K562 (cell line): ENCODE data around the gene DNAH8. TPM values are rescaled to one million over a fixed set of nuclear protein-coding genes. Genes with fewer than 3 reads are reported as not detected.

Experiments
- BRF1 ChIP-seq: IDR thresholded peaks from 3 replicates; pipeline ENCODE4 v1.6.1; 2011; ENCODE audit warnings: borderline replicate concordance, mild to moderate bottlenecking; ENCODE audit not compliant: insufficient read length; ENCODE audit errors: extremely low read depth
- ETS1 ChIP-seq: conservative IDR thresholded peaks from 2 replicates; pipeline ENCODE4 v1.6.1; 2011; ENCODE audit warnings: low read depth, mild to moderate bottlenecking, low read length; ENCODE audit not compliant: control insufficient read depth
- ETS2 ChIP-seq: IDR thresholded peaks from 2 replicates; pipeline ENCODE4 v1.6.1; 2016; ENCODE audit warnings: borderline replicate concordance, missing genetic modification characterization, mild to moderate bottlenecking, moderate library complexity, missing compliant biosample characterization; ENCODE audit not compliant: poor library complexity, severe bottlenecking
- FOXJ3 ChIP-seq: sonication (generic); formaldehyde crosslinking; IDR thresholded peaks from 2 replicates; pipeline ENCODE4 v1.4.0; 2020; ENCODE audit warnings: mild to moderate bottlenecking, missing genetic modification reagents
- HDAC3 ChIP-seq: fragments of 450-650 bp; IDR thresholded peaks from 2 replicates; pipeline ENCODE4 v1.6.1; 2018; ENCODE audit warnings: borderline replicate concordance, mild to moderate bottlenecking, moderate library complexity; ENCODE audit not compliant: partially characterized antibody
- HMG20A ChIP-seq: fragments of 450-650 bp; formaldehyde crosslinking; conservative IDR thresholded peaks from 2 replicates; pipeline ENCODE4 v1.4.0; 2020; ENCODE audit warnings: mild to moderate bottlenecking, mixed read lengths
- HSF4 ChIP-seq: fragments of 250-450 bp; sonication (Bioruptor Pico); IDR thresholded peaks from 2 replicates; pipeline ENCODE4 v2.1.2; 2022; ENCODE audit warnings: mild to moderate bottlenecking, moderate library complexity, borderline replicate concordance
- KDM1A ChIP-seq, 2 experiments: fragments of 450-650 bp; IDR thresholded peaks; 2 replicates each; pipeline ENCODE4 v1.6.1; 2016; ENCODE audit warnings: mild to moderate bottlenecking in 2 of 2
- KLF16 ChIP-seq: IDR thresholded peaks from 2 replicates; pipeline ENCODE4 v1.6.1; 2016; ENCODE audit warnings: antibody characterized with exemption
- MAZ ChIP-seq, 2 experiments: fragments of 450-650 bp in 1 of 2; sonication (generic) in 1 of 2; formaldehyde crosslinking; IDR thresholded peaks in 1 of 2; conservative IDR thresholded peaks in 1 of 2; 2 replicates each; pipeline versions ENCODE4 v1.4.0 to v1.5.0; 2020; ENCODE audit warnings: mild to moderate bottlenecking in 1 of 2, missing genetic modification reagents in 1 of 2
- MCM2 ChIP-seq: fragments of 450-650 bp; IDR thresholded peaks from 2 replicates; pipeline ENCODE4 v1.6.1; 2017; ENCODE audit warnings: low read depth, mild to moderate bottlenecking
- MYC ChIP-seq, 2 experiments: fragments of 250-450 bp in 1 of 2; sonication (Bioruptor Pico) in 1 of 2; IDR thresholded peaks; 2 replicates each; pipeline versions ENCODE4 v1.5.1 to v1.6.1; 2012 to 2021; ENCODE audit warnings: low read depth in 2 of 2, borderline replicate concordance in 1 of 2, improper control_type of control experiment in 1 of 2, low read length in 1 of 2, mild to moderate bottlenecking in 1 of 2, moderate library complexity in 1 of 2
- MYNN ChIP-seq, 2 experiments: sonication (generic); formaldehyde crosslinking in 1 of 2; IDR thresholded peaks; 2 replicates each; pipeline versions ENCODE4 v1.5.0 to v1.6.1; 2016 to 2020; ENCODE audit warnings: antibody characterized with exemption in 1 of 2, missing genetic modification reagents in 1 of 2
- PYGO2 ChIP-seq: fragments of 450-650 bp; IDR thresholded peaks from 2 replicates; pipeline ENCODE4 v1.6.1; 2016; ENCODE audit warnings: mild to moderate bottlenecking, missing genetic modification characterization, moderate library complexity, missing compliant biosample characterization
- RCOR1 ChIP-seq, 2 experiments: IDR thresholded peaks; 2 replicates each; pipeline ENCODE4 v1.6.1; 2012; ENCODE audit warnings: low read depth in 2 of 2, low read length in 2 of 2, borderline replicate concordance in 1 of 2, improper control_type of control experiment in 1 of 2
- TAF7 ChIP-seq: fragments of 450-650 bp; IDR thresholded peaks from 2 replicates; pipeline ENCODE4 v1.6.1; 2016; ENCODE audit warnings: missing genetic modification characterization, missing compliant biosample characterization
- ZBTB12 ChIP-seq: fragments of 250-450 bp; sonication (Bioruptor Pico); IDR thresholded peaks from 2 replicates; pipeline ENCODE4 v1.4.0; 2020
- ZBTB7A ChIP-seq: IDR thresholded peaks from 2 replicates; pipeline ENCODE4 v1.6.1; 2011; ENCODE audit warnings: low read depth, mild to moderate bottlenecking, low read length, moderate library complexity, borderline replicate concordance; ENCODE audit not compliant: control insufficient read depth
- ZFPM2 ChIP-seq: fragments of 250-450 bp; sonication (Bioruptor Pico); IDR thresholded peaks from 2 replicates; pipeline ENCODE4 v1.5.1; 2022; ENCODE audit warnings: mild to moderate bottlenecking
- ZNF79 ChIP-seq: fragments of 250-450 bp; sonication (Bioruptor Pico); IDR thresholded peaks from 2 replicates; pipeline ENCODE4 v1.4.0; 2020; ENCODE audit warnings: low read depth, mild to moderate bottlenecking, moderate library complexity
- ZSCAN32 ChIP-seq: fragments of 450-650 bp; formaldehyde crosslinking; IDR thresholded peaks from 2 replicates; pipeline ENCODE4 v1.4.0; 2020; ENCODE audit warnings: mild to moderate bottlenecking, moderate library complexity
- polyA plus RNA-seq, 8 experiments: library from polyadenylated mRNA; depleted of rRNA in 4 of 8; stranded (reverse) in 5 of 8; unstranded in 3 of 8; fragments of >200 nt; fragmentation: Nextera tagmentation in 2 of 8; fragmentation: Illumina TruSeq in 1 of 8; extraction: Ambion mirVana in 2 of 8; extraction: Trizol in 1 of 8; gene quantifications; 2 replicates each; pipeline versions ENCODE4 v1.2.1 to v1.2.3, GENCODE V29; 2011 to 2014; ENCODE audit warnings: inconsistent platforms in 1 of 8, missing spikeins in 1 of 8
- total RNA-seq, 7 experiments: library from RNA; depleted of rRNA in 6 of 7; stranded (reverse); fragments of >200 nt in 6 of 7; fragmentation: Illumina TruSeq in 2 of 7; extraction: Trizol in 2 of 7; gene quantifications; 2 replicates each; pipeline versions ENCODE4 v1.2.1 to v1.2.3, GENCODE V29; 2011 to 2021; ENCODE audit warnings: low replicate concordance in 1 of 7
- TF ChIP-seq, protein P1 (sequence below), 2 experiments: fragments of 450-650 bp; IDR thresholded peaks; 2 replicates each; pipeline ENCODE4 v1.6.1; 2016
- TF ChIP-seq, protein P2 (sequence below), 2 experiments: fragments of 450-650 bp in 1 of 2; sonication (generic) in 1 of 2; formaldehyde crosslinking in 1 of 2; IDR thresholded peaks in 1 of 2; conservative IDR thresholded peaks in 1 of 2; 2 replicates each; pipeline versions ENCODE4 v1.6.1 to v1.8.1; 2016 to 2023; ENCODE audit warnings: mild to moderate bottlenecking in 2 of 2, moderate library complexity in 2 of 2, inconsistent platforms in 1 of 2, missing genetic modification reagents in 1 of 2

DNAH8 gene
- total and polyA plus RNA-seq, 9 of the 15 experiments (the other 6 are each of a cell fraction or from before 2014, with no cell fraction given) = 1.2 to 4.2 (median 2.9) TPM

DNA sequence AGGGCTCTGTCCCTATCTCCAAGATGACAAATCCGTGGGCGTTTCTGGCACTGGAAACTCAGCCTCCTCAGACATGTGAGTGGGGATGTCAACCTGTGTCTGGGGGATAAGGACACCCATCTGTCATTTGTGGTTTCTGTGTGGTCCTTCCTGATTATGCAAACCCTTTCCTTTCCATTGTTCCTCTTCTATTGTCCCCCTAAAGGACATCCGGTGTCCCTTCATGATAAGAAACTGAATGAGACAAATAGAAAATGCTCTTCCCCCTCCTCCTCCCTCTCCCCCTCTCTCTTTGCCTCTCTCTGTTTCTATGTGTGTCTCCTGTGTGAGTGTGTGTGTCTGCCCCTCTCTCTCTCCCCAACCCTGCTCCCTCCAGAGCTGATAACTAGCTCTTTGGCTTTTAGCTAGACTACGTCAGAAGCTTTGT, 322.0 kb downstream of the DNAH8 start (continued):
- TF ChIP-seq, protein P1, sequence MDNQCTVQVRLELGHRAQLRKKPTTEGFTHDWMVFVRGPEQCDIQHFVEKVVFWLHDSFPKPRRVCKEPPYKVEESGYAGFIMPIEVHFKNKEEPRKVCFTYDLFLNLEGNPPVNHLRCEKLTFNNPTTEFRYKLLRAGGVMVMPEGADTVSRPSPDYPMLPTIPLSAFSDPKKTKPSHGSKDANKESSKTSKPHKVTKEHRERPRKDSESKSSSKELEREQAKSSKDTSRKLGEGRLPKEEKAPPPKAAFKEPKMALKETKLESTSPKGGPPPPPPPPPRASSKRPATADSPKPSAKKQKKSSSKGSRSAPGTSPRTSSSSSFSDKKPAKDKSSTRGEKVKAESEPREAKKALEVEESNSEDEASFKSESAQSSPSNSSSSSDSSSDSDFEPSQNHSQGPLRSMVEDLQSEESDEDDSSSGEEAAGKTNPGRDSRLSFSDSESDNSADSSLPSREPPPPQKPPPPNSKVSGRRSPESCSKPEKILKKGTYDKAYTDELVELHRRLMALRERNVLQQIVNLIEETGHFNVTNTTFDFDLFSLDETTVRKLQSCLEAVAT (IDR thresholded peaks at IDR 0.05) = peak in 1 of 2 experiments; percentile 94; a peak in 2 of 4 replicates
- TF ChIP-seq, protein P2, sequence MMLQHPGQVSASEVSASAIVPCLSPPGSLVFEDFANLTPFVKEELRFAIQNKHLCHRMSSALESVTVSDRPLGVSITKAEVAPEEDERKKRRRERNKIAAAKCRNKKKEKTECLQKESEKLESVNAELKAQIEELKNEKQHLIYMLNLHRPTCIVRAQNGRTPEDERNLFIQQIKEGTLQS (IDR thresholded peaks at IDR 0.05) = peak; percentile 33; the same call in 1 of the 2 replicates
- TF ChIP-seq, protein P2 (CRISPR knock-in tag; conservative IDR thresholded peaks at IDR 0.05) = no peak
- TF ChIP-seq KDM1A (IDR thresholded peaks at IDR 0.05) (peak; percentile 85 to 89), MYC (IDR thresholded peaks at IDR 0.05; ENCODE audit: low read depth, low read length) (no peak), MYC (CRISPR knock-in tag; IDR thresholded peaks at IDR 0.05; ENCODE audit: borderline replicate concordance, low read depth) (no peak), MYNN (IDR thresholded peaks at IDR 0.05) (0 out of 2 replicates have a peak, but pooled peaks have one; percentile 19), MYNN (CRISPR knock-in tag; IDR thresholded peaks at IDR 0.05) (no peak), HDAC3 (no peak), ETS2 (no peak), ZFPM2 (CRISPR knock-in tag) (no peak), MCM2 (no peak), ZBTB7A (no peak), ETS1 (no peak), ZSCAN32 (CRISPR knock-in tag) (no peak), ZNF79 (CRISPR knock-in tag) (no peak), FOXJ3 (CRISPR knock-in tag) (no peak), BRF1 (no peak), HSF4 (CRISPR knock-in tag) (no peak), KLF16 (peak; percentile 80), RCOR1 (IDR thresholded peaks at IDR 0.05; ENCODE audit: borderline replicate concordance in 1 of 2, low read depth in 2 of 2, low read length in 2 of 2) (peak in 1 of 2 experiments; percentile 18; a peak in 1 of 4 replicates), PYGO2 (tag) (no peak), ZBTB12 (CRISPR knock-in tag) (peak; percentile 34), MAZ (CRISPR knock-in tag; conservative IDR thresholded peaks at IDR 0.05 in 1 of 2, IDR thresholded peaks at IDR 0.05 in 1 of 2) (peak in 1 of 2 experiments; percentile 73; a peak in 1 of 4 replicates), TAF7 (no peak), HMG20A (CRISPR knock-in tag) (no peak)
